HCEC 1CT (cell line): Measurements from ENCODE around the gene CREB3L2.
A peak's percentile ranks its signal among the peaks of the same experiment; 100 is the strongest.

ENCODE experiments used
- DNase-seq: peaks from one replicate; pipeline ENCODE4 v3.0.0-alpha.2; 2017

CREB3L2 gene

GRCh38 chr7:137950263-137950621 lies 51.6 kb downstream of the CREB3L2 start:
- DNase-seq, result no peak

- no peak for DNase-seq
These were observed 52.2 kb downstream of the CREB3L2 start for GRCh38 chr7:137949416-137950262.

- no peak for DNase-seq
These were observed 53.0 kb downstream of the CREB3L2 start for GRCh38 chr7:137948845-137949330.

- DNase-seq, result no peak
These were observed 53.6 kb downstream of the CREB3L2 start for GRCh38 chr7:137948083-137948844.

GRCh38 chr7:137947046-137947445 lies 54.8 kb downstream of the CREB3L2 start:
- DNase-seq, result no peak

GRCh38 chr7:137946011-137946410 lies 55.9 kb downstream of the CREB3L2 start:
- no peak for DNase-seq

- peak; percentile 57 for DNase-seq
These were observed 57.7 kb downstream of the CREB3L2 start for GRCh38 chr7:137944168-137944567.

- DNase-seq, result peak; percentile 96
These were observed 58.7 kb downstream of the CREB3L2 start for GRCh38 chr7:137943132-137943551.

- DNase-seq, result no peak
These were observed 59.3 kb downstream of the CREB3L2 start for GRCh38 chr7:137942484-137943115.

- peak; percentile 55 for DNase-seq
These were observed 61.0 kb downstream of the CREB3L2 start for GRCh38 chr7:137940656-137941518.

- no peak for DNase-seq
These were observed 61.7 kb downstream of the CREB3L2 start for GRCh38 chr7:137940218-137940617.

GRCh38 chr7:137937202-137937560 lies 64.7 kb downstream of the CREB3L2 start:
- DNase-seq, result peak; percentile 55

- DNase-seq, result no peak
These were observed 65.2 kb downstream of the CREB3L2 start for GRCh38 chr7:137936509-137937201.

- DNase-seq, result no peak
These were observed 65.9 kb downstream of the CREB3L2 start for GRCh38 chr7:137935884-137936508.

GRCh38 chr7:137934941-137935883 lies 66.7 kb downstream of the CREB3L2 start:
- DNase-seq, result no peak

GRCh38 chr7:137934176-137934826 lies 67.6 kb downstream of the CREB3L2 start:
- DNase-seq, result no peak

- DNase-seq, result peak; percentile 73
These were observed 68.4 kb downstream of the CREB3L2 start for GRCh38 chr7:137933270-137934017.

- peak; percentile 75 for DNase-seq
These were observed 69.0 kb downstream of the CREB3L2 start for GRCh38 chr7:137932881-137933269.

- DNase-seq, result no peak
These were observed 70.1 kb downstream of the CREB3L2 start for GRCh38 chr7:137931823-137932222.
